Measurements from ENCODE around the gene SSH3. TPM values are rescaled to one million over a fixed set of nuclear protein-coding genes. Genes with fewer than 3 reads are reported as not detected.

Gene SSH3
- total RNA-seq, 1 donor from 2014 or later, result 7.6 TPM

DNA sequence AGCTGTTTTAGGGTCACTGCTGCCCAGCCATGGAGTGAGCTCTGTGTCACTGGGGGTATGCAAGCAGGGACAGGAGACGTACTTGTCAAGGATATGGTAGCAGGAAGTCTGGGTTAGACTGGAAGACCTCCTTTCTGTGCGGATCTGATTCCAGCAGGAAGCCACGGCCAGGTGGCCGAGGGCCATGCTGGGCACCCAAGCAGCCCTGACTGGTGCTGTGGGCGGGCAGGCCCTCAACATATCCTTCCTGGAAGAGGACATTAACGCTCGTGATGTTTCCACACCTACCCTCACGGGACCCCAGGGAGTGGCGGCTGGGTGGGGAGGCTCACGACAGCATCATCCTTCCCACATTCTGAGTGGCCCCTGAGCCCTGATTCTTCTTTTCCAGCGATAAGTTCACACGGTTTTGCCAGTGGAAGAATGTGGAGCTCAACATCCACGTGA, 23.0 kb upstream of the SSH3 start:
- no peak for DNase-seq (ENCODE audit: low read depth, low spot score)

GRCh38 chr11:67280788-67281551, 22.4 kb upstream of the SSH3 start:
- DNase-seq (ENCODE audit: low read depth, low spot score), result no peak

DNA sequence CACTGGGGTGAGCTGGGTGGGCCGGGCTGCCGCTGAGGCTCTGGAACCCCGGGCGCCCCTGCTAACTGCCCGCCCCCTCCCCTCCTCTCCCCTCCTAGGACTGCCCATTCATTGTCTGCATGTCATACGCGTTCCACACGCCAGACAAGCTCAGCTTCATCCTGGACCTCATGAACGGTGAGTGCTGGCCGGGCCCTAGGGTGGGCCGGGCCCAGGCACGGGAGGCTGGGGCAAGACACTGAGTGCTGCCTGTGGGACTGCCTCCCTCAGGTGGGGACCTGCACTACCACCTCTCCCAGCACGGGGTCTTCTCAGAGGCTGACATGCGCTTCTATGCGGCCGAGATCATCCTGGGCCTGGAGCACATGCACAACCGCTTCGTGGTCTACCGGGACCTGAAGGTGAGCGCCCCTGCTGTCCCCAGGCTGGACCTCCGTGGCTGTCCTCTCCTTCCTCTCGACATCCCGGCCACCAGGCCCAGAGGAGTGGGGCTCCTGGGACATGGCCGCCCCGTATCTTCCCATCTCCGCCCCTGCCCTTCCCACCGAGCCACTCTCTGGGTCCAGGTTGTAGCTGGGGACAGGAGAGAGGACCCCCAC, 21.7 kb upstream of the SSH3 start:
- DNase-seq (ENCODE audit: low read depth, low spot score), result no peak

DNA sequence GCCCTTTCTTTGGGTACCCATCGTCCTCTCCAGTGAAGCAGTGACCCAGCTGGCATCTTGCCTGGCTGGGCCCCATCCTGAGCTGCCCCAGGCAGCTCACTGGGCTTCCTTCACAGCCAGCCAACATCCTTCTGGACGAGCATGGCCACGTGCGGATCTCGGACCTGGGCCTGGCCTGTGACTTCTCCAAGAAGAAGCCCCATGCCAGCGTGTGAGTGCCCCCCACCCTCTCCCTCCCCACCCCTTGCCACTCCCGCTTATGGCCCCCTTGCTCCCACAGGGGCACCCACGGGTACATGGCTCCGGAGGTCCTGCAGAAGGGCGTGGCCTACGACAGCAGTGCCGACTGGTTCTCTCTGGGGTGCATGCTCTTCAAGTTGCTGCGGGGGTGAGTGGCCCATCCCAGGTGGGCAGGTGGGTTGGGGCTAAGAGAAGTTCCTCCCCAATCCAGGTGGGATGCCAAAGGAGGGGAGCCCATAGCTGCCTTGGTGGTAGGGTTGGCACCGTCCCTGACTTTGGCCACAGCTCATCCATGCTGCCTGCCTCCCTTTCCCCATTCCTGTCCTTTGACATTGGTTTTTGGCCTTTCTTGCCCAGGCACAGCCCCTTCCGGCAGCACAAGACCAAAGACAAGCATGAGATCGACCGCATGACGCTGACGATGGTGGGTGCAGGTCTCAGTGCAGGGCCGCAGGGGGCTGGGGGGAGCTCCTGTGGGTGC, 21.0 kb upstream of the SSH3 start:
- no peak for DNase-seq (ENCODE audit: low read depth, low spot score)

DNA sequence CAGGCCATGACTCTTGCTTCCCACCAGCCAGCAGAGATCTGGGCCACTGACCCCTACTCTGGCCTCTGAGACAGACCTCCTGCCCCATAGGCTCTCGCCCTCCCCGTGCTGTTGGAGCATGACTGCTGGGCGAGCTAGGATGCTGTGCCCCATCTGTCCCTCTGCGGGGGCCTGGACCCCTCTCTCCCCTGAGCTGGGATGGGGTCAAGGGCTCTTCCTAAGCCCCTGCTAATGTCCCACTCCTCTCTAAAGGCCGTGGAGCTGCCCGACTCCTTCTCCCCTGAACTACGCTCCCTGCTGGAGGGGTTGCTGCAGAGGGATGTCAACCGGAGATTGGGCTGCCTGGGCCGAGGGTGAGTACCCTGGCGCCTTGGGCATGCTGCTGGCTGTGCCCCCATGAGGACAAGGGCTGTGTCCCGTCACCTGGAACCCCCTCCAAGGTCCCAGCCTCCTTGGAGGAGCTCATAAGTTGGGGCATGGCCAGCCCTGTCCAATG, 20.4 kb upstream of the SSH3 start:
- DNase-seq (ENCODE audit: low read depth, low spot score), result no peak

DNA sequence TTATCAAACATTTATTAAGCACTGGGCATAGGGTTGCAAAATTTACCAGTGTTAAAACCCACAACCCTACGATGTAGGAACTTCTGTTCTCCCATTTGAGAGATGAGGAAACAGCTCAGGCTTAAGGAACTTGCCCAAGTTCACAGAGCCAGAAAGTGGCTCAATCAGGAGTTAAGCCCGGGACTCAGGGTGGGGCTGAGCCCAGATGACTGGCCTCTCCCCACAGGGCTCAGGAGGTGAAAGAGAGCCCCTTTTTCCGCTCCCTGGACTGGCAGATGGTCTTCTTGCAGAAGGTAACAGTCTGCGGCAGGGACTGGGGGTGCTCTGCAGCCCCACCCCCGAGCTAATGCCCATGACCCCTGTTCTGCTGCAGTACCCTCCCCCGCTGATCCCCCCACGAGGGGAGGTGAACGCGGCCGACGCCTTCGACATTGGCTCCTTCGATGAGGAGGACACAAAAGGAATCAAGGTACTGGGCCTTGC, 19.8 kb upstream of the SSH3 start:
- DNase-seq (ENCODE audit: low read depth, low spot score), result no peak

- DNase-seq (ENCODE audit: low read depth, low spot score), result no peak
Observed at GRCh38 chr11:67284811-67285540, 18.4 kb upstream of the SSH3 start.

GRCh38 chr11:67285541-67286498, 17.5 kb upstream of the SSH3 start:
- DNase-seq (ENCODE audit: low read depth, low spot score), result no peak

GRCh38 chr11:67286621-67287333, 16.6 kb upstream of the SSH3 start:
- no peak for DNase-seq (ENCODE audit: low read depth, low spot score)

- no peak for DNase-seq (ENCODE audit: low read depth, low spot score)
Observed at GRCh38 chr11:67287355-67288197, 15.8 kb upstream of the SSH3 start.

- no peak for DNase-seq (ENCODE audit: low read depth, low spot score)
Observed at GRCh38 chr11:67288198-67288451, 15.2 kb upstream of the SSH3 start.

- DNase-seq (ENCODE audit: low read depth, low spot score), result peak; percentile 35
Observed at GRCh38 chr11:67288452-67289225, 14.7 kb upstream of the SSH3 start.

DNA sequence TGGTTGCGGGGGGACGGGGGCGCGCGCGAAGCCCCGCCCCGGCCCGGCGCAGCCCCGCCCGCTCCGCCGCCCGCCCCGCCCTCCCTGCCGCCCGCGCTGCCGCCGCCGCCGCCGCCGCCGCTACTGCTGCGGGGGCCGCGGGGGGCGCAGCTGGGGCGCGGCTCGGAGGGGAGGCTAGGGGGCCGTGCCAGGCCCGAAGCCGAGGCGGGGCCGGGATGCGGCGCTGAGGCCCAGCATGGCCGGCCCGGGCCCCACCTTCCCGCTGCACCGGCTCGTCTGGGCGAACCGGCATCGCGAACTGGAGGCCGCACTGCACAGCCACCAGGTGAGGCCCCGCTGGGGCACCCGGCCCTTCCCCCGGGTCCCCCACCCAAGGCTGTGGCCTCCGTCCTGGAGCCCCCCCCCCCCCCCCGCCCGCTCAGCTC, 14.1 kb upstream of the SSH3 start, which contains the start of gene ANKRD13D:
Gene ANKRD13D (plus strand): TSS at position 78 of the 425 bp plus-strand sequence. CDS start 158 bp downstream, at position 236.
- no peak for DNase-seq (ENCODE audit: low read depth, low spot score)

- no peak for DNase-seq (ENCODE audit: low read depth, low spot score)
Observed at GRCh38 chr11:67289651-67290479, 13.5 kb upstream of the SSH3 start.

- DNase-seq (ENCODE audit: low read depth, low spot score), result no peak
Observed at GRCh38 chr11:67290801-67291200, 12.5 kb upstream of the SSH3 start.

DNA sequence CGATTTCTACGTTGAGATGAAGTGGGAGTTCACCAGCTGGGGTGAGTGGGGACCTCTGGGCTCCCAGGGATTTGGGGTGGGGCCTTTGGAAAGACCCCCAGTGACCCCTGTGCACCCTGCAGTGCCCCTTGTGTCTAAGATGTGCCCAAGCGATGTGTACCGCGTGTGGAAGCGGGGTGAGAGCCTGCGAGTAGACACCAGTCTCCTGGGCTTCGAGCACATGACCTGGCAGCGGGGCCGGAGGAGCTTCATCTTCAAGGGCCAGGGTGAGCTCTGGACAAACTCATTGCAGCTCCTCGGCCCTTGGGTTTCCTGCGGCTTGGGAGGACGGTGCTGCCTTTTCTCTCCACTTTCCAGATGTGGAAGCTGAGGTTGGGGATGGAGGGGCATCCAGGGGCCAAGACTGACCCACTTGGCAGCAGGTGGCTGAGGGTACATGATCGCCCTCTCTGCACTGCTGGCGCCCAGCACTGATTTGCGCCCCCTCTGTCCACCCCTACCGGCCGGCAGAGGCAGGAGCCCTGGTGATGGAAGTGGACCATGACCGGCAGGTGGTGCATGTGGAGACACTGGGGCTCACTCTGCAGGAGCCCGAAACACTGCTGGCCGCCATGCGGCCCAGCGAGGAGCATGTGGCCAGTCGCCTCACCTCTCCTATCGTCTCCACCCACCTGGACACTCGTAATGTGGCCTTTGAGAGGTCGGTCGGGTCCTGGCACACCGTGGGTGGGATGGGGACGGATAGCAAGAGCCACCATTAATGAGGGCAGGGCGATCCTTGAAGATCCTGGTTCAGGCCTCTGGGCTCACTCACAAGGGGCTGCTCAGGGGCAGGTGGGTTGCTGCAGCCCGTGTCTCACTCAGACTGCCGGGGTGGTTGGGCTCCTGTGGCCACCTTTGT, 11.6 kb upstream of the SSH3 start:
- DNase-seq (ENCODE audit: low read depth, low spot score), result no peak

All from pulmonary artery endothelial cell (primary cell).